ENCODE measurements around the gene ABCF2.

- TF ChIP-seq POLR2A (IDR thresholded peaks at IDR 0.05), result no peak
- TF ChIP-seq CTCF (IDR thresholded peaks at IDR 0.05), result no peak
- TF ChIP-seq POLR2AphosphoS5 (IDR thresholded peaks at IDR 0.05), result no peak
Measured at GRCh38 chr7:151248346-151249033, 21.5 kb upstream of the ABCF2 start, which contains the start of gene SMARCD3.
